GM12865 (cell line): ENCODE measurements around the gene GAL3ST3.

ENCODE experiments used
- DNase-seq: peaks from one replicate; pipeline ENCODE4 v3.0.0; 2010; ENCODE audit warnings: low read depth
- H3K4me3 ChIP-seq: 2 replicates; pipeline ENCODE4 v1.5.1; 2011; ENCODE audit warnings: mild to moderate bottlenecking, low read depth, low read length, control low read depth
- CTCF ChIP-seq: IDR thresholded peaks from 2 replicates; pipeline ENCODE4 v1.5.1; 2011; ENCODE audit warnings: low read length, control low read depth, low read depth, inconsistent platforms; ENCODE audit not compliant: insufficient read depth; ENCODE audit errors: missing control alignments

Gene GAL3ST3

GRCh38 chr11:66075273-66075672 lies 26.3 kb upstream of the GAL3ST3 start:
- no peak overlapping the region for H3K4me3 ChIP-seq
- no peak for TF ChIP-seq CTCF
- no peak for DNase-seq

- DNase-seq: no peak
- H3K4me3 ChIP-seq: no peak overlapping the region
- TF ChIP-seq CTCF: no peak
Observed at GRCh38 chr11:66073669-66074068, 24.7 kb upstream of the GAL3ST3 start.

GRCh38 chr11:66072518-66072917 lies 23.6 kb upstream of the GAL3ST3 start:
- TF ChIP-seq CTCF: no peak
- DNase-seq: no peak
- H3K4me3 ChIP-seq: peak overlapping the region; percentile 75

- H3K4me3 ChIP-seq: peak overlapping the region; percentile 75
- TF ChIP-seq CTCF: no peak
- no peak for DNase-seq
Observed at GRCh38 chr11:66072081-66072480, 23.1 kb upstream of the GAL3ST3 start.

- H3K4me3 ChIP-seq: peak overlapping the region; percentile 75
- peak; percentile 42 for DNase-seq
- TF ChIP-seq CTCF: no peak
Observed at GRCh38 chr11:66071381-66071801, 22.4 kb upstream of the GAL3ST3 start.

- DNase-seq: no peak
- H3K4me3 ChIP-seq: peak overlapping the region; percentile 75
- TF ChIP-seq CTCF: no peak
Observed at GRCh38 chr11:66070604-66071380, 21.8 kb upstream of the GAL3ST3 start.
